Measurements from ENCODE around the gene GTF3C6.
"Not testable (repeated sequence)": the region's sequence is repeated elsewhere in the genome, so short reads cannot be mapped to it uniquely, and the experiment has no call there.

GTF3C6 gene, protein sequence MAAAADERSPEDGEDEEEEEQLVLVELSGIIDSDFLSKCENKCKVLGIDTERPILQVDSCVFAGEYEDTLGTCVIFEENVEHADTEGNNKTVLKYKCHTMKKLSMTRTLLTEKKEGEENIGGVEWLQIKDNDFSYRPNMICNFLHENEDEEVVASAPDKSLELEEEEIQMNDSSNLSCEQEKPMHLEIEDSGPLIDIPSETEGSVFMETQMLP

DNA sequence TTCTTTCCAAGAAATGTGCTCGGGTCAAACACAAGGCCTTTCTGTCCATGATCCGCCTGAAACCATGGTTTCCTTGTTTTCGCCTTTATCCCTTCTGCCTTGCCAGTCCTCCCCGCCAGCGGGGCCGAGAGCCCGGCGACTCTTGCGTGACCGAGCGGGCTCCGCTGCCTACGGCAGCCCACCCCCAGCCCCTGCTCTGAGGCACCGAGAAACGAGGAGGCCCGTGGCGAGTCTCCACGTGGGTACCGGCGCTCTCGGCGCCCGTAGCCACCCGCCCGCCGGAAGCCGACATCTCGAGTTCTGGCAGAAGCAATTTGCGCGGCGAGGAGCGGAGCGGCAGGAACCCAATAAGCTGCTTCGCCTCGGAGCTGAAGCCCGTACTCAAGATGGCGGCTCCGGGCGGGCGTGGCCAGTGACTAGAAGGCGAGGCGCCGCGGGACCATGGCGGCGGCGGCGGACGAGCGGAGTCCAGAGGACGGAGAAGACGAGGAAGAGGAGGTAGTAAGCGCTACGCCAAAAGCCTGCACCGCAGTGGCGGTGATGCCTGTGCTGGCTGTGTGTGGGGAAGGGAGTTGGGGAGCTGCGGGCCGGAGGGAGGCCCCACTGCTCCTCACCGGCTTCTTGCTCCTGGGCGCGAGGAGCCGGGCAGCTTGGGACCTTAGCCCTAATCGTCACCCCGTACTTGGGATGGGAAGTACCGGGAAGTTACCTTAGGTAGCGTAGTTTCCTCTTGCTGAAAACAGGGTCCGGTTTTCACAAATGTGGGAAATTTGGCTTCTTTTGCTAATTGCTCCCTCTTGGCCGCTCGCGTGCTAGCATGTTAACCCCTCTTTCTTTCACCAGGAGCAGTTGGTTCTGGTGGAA lies at the start of gene GTF3C6:
TSS of gene GTF3C6 (plus strand) at position 378 of the 864 bp plus-strand sequence. CDS start at position 442, 64 bp downstream.
- DNase-seq, result peak; percentile 89

DNA sequence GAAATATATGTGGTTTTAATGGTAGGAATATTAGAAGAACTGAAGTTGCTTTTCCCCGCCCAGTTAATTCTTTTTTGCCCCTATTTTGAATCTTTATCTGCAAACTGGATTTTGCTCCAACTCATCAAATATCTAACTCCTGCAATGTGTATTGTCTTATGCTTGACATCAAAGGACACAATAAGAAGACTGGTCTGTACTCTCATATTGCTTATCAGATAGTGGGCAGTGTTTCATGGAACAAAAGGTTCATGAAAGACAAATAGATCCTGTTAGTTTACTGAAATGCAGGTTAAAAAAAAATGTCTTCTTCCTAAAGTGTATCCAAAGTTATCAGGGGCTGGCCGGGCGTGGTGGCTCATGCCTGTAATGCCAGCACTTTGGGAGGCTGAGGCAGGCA lies 27.7 kb upstream of the GTF3C6 start:
- no peak for DNase-seq

DNA sequence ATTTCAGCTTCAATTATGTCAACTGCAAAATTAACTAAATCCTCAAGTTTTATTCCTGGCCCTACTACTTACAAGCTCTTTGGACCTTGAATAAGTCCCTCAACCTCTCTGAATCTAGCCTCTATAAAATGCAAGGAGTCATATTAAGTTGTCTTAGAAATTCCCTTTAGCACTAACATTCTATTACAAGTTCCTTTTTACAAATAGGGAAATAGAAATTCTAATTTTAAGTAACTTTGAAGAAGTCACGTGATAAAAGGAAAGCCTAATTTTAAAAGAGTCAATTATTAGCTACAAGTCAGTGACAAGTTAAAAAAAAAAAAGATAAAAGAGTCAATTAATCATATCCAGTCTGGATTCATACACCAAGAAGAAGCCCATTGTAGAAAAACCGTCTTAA lies 24.6 kb upstream of the GTF3C6 start:
- no peak for DNase-seq

DNA sequence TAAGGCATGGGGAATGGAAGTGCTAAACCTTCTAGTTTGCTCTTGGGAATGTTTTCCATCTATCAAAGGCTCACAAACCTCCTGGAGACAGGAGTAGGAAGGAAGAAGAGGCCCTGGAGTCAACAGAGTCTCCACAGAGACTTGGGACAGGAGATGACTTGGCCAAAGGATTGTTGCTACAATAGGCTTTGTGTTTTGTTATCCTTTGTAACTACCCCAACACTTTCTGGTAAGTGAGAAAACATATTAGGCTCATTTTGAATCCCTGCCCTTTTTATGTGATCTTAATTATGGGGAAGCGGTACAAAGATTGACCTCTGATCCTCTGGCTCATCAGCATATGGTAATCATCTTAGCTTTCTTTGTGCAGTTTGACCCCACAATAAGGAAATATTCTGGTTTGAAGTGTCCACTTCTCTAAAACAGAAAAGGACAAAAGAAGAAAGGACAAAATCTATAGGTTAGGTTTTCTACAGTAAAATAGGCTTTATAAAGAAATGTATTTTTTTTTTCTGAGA lies 24.1 kb upstream of the GTF3C6 start:
- DNase-seq, result no peak

DNA sequence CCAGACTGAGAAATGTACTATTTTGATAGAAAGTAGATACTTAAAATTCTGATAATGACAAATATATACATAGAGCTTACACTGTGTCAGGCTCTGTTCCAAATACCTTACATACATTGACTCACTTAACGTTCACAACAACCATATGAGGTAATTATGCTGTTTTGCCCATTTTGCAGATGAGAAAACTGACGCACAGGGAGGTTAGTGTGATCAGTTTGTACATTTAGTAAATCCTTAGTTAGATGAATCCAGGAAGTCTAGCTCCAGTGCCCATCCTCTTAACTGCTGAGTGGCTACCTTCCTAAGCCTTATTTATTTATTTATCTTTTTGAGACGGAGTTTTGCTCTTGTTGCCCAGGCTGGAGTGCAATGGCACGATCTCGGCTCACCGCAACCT lies 23.3 kb upstream of the GTF3C6 start:
- no peak for DNase-seq

DNA sequence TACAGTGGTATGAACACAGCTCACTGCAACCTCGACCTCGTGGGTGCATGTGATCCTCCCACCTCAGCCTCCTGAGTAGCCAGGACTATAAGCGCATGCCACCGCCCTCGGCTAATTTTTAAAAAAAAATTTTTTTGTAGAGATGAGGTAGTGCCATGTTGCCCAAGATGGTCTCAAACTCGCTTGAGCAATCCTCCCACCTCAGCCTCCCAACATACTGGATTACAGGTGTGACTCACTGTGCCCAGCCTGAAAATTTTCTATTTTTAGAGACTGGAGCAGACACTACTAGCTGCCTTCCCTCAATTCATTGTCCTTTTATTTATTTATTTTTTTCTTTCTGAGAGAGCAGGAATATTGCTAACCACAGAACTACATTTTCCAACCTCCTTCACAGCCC lies 20.3 kb upstream of the GTF3C6 start:
- DNase-seq, result no peak

DNA sequence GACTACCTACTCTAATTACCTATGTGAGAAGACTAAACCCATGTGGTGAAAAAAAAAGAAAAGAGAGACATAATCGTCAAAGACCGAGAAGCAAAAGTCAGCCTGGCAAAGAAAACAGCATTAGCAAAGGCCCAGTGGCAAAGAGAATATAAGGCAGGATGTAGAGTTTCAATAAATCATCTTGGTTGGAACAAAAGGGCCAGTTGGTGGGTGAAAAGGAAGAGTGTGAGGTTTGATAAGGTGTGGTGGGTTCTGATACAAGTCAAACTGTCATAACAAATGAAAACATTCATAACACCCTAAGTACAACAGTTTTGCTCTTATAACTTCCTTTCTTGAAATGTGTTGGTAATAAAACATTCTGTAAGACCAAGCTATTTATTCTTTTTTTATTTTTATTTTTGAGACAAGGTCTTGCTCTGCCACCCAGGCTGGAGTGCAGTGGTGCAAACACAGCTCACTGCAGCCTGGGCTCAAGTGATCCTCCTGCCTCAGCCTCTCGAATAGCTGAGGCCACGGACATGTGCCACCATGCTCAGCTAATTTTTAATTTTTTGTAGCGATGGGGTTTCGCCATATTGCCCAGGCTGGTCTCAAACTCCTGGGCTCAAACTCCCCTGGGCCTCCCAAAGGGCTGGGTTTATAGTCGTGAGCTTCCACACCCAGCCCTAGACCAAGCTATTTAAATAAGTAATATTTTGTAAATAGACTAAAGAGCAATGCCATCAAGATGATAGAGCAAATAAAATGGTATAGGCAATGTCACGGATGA lies 18.9 kb upstream of the GTF3C6 start:
- DNase-seq, result no peak

DNA sequence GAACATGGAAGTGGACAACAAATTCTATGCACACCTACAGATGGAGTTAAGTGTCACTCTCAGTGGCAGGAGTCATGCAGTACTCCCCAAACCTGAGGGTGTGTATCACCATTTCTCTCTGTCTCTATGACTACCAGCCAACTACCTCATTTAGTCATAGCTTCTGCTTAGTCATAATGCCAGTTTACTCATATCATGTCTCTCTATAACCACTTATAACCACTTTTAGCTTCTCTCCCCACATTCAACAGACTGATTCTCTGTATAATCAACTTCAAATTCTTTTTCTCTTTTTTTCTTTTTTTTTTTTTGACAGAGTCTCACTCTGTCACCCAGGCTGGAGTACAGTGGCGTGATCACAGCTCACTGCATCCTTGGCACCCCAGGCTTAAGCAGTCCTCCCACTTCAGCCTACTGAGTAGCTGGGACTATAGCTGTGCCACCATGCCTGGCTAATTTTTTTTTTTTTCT lies 13.8 kb upstream of the GTF3C6 start:
- no peak for DNase-seq

DNA sequence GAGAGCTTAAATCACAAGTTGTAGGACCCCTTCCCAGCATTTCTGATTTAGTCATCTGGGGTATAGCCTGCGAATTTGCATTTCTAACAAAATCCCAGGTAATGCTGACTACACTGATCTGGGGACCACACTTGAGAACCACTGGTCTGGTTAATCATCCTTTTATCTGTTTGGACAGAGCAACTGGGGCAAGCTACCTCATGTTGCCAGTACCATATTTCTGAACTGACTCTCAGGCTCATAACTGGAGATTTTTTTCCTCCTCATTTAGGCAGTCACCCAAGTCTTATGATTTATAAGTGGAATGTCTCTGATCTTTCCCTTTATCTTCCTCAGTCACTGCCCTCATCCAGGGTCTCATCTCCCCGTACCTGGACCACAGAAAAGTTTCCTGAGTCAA lies 12.0 kb upstream of the GTF3C6 start:
- DNase-seq, result no peak

DNA sequence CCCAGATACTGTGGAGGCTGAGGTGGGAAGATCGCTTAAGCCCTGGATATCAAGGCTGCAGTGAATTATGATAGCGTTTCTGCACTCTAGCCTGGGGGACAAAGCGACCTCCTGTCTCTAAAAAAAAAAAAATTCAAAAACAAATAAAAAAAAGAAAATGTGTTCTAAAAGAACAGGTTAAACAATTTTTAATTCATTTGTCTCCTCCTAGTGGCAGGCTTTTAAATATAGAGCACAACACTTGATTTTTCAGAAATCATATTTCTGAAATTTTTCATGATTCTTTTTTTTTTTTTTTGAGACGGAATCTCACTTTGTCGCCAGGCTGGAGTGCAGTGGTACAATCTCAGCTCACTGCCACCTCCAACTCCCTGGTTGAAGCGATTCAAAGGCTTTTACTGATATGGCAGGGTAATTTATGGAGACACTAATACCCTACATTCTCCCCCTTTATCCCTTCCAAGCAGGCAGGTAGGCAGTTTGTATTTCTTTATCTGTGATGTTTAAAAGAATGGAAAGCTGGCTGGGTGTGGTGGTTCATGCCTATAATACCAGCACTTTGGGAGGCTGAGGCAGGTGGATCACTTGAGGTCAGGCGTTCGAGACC lies 8.7 kb upstream of the GTF3C6 start:
- DNase-seq, result peak; percentile 1

DNA sequence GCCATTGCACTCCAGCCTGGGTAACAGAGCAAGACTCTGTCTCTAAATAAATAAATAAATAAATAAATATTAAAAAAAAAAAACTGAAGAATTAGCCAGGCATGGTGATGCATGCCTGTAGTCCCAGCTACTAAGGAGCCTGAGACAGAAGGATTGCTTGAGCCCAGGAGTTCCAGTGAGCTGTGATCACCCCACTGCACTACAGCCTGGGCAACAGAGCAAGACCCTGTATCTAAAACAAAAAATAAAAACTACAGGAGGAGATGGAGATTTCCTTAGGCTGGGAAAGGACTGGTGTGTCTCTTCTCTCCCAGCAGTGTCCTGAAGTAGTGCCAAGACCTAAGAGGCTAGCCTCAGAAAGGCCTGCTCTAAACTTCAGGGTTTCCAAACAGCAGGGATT lies 8.1 kb upstream of the GTF3C6 start:
- DNase-seq, result no peak

DNA sequence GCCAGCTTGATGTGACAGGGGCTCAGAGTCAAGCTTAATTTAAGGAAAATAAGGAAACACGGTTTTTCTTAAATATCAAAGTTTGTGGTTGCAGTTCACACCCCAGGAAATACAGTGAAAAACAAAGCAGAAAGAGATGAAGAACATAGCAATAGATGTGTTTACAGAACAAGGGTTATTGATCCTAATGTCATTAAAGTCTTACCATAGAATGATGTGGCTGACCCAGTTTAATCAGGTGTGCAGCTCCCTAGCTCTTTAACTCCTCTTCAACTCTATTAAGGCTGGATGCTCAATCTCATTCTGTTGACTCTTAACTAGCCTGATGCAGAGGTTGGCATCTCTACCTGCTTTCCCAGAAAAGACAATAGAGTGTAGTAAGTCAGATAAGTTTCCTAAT lies 7.5 kb upstream of the GTF3C6 start:
- DNase-seq, result no peak

DNA sequence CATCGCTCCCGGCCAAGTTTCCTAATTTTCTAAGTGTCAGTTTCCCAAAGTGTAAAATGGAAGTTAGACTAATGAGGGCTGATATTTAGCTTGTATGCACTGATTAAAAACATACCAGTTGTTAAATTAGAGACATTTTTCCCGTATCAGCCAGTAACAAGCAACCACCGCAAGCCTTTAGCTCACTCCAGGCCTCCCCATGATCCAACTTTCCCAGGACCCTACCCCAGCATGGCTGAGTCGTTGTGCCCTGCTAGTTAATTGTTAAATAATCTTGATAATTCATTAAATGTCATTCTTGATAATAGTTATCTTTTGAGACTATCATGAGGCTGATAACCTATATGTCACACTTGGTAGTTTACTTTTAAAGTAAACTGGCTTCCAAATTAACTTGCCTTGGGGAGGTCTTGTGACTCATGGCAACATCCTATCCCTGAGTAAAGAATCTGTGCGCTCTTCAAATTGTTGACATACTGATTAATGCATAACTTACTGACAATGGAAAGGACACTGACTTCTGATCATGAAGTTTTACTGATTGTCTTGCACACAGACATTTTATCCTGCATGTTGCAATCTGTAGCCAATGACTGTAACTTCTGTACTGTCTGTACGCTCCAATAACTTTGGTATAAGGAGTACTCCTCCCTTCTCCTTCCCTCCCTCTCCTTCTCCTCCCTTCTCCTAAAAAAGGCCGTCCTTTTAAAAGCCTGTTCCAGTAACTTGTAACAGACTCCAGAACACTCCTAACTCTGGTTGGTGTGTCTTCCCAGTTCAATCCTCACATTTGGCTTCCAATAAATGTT lies 6.3 kb upstream of the GTF3C6 start:
- DNase-seq, result no peak

DNA sequence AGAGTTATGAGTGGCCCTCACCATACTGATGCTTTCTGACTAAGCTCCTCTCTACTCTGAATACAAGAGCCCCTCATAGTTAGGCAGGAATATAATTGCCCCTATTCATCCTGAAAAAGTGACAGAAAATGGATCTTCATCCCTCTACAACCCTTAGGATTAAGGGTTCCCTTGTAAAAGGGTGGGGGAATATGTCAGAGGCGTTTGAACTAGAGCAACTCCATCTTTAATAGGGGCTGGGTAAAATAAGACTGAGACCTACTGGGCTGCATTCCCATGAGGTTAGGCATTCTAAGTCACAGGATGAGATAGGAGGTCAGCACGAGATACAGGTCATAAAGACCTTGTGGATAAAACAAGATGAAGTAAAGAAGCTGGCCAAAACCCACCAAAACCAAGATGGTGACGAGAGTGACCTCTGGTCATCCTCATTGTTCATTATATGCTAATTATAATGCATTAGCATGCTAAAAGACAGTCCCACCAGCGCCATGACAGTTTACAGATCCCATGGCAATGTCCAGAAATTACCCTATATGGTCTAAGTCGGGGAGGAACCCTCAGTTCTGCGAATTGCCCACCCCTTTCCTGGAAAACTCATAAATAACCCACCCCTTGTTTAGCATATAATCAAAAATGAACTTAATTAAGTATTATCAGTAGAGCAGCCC lies 4.7 kb upstream of the GTF3C6 start:
- no peak for DNase-seq

DNA sequence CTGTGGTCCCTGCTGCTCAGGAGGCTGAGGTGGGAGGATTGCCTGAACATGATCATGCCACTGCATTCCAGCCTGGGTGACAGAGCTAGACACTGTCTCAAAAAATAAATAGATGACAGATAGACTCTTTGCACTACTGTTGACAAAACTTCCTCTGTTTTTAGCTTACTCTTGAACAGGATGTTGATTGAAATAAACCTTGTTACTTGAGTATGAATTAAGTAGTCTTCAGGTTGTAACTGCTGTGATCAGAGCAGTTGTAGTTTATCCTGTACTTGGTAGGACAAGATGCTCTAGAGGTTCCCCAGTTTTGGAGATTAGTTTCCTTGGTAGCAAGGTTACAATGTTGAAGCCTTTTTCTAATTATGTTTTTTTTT lies 1.5 kb downstream of the GTF3C6 start:
- DNase-seq, result no peak

DNA sequence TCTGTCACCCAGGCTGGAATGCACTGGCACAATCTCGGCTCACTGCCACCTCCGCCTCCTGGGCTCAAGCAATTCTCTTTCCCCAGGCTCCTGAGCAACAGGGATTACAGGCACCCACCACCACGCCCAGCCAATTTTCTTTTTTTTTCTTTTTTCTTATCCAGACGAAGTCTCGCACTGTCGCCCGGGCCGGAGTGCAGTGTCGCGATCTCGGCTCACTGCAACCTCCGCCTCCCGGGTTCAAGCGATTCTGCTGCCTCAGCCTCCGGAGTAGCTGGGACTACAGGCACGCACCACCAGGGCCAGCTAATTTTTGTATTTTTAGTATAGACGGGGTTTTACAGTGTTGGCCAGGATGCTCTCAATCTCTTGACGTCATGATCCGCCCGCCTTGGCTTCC lies 4.1 kb downstream of the GTF3C6 start:
- not testable (repeated sequence) for DNase-seq

DNA sequence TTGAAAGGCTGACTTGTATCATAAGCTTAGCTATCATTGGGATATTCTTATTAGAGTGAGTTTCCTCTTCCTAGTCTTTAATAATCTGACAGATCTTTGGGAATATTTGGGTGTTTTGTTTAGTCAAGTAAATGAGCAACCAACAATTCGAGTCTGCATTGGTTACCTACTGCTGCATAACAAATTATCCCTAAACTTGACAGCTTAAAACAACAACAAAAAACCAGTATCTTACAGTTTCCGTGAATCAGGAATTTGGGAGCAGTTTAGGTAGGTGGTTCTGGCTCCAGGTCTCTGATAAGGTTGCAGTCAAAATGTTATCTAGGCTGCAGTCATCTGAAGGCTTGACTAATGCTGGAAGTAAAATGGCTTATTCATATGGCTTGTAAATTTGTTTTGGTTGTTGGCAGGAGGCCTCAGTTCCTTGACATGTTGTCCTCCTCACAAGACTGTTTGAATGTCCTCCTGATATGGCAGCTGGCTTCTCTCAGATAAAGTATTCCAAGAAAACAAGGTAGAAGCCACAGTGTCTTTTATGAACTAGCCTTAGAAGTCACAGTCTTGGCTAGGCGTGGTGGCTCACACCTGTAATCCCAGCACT lies 7.2 kb downstream of the GTF3C6 start:
- DNase-seq, result no peak

DNA sequence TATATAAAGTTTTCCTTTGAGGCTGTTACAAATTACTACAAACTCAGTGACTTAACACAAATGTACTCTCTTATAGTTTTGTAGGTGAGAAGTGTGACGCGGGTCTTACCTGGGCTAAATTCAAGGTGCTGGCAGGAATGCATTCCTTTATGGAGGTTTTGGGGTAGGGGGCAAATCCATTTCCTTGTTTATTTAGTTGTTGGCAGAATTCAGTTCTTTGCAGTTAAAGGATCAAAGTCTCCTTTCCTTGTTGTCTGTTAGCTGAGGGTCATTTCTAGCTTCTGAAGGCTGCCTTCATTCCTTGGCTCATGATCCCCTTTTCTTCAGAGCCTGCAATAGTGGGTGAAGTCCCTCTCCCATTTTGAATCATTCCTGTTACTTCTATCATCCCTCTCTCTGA lies 10.2 kb downstream of the GTF3C6 start:
- not testable (repeated sequence) for DNase-seq

DNA sequence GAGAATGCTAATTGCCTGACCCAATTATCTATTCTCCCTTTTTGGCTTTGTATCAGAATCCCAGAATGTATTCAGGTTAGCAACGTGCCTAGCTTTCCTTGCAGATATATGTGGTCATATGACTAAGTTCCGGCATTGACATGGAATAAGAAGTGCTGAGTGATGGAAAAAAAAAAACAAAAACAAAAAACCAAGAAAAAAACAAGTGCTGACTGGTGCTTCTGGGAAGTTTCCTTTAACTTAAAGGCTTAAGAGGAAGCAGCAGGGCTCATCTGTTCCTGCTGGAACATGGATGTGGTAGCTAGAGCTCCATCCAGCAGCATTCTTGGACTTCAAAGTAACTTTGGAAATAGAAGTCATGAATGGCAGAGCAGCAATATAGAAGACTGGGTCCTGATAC lies 13.0 kb downstream of the GTF3C6 start:
- DNase-seq, result no peak

DNA sequence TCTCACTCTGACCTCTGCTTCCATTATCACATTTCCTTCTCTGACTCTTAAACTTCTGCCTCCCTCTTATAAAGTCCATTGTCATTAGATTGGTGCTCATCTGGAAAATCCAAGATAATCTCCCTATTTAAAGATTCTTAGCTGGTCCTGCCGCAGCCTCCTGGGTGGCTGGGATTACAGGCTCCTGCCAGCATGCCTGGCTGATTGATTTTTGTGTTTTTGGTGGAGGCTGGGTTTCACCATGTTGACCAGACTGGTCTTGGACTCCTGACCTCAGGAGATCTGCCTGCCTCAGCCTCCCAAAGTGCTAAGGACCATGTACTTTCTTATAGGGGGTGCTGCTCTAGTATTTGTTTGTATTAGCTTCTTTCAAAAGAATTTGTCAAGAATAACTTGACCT lies 18.1 kb downstream of the GTF3C6 start:
- DNase-seq, result no peak

DNA sequence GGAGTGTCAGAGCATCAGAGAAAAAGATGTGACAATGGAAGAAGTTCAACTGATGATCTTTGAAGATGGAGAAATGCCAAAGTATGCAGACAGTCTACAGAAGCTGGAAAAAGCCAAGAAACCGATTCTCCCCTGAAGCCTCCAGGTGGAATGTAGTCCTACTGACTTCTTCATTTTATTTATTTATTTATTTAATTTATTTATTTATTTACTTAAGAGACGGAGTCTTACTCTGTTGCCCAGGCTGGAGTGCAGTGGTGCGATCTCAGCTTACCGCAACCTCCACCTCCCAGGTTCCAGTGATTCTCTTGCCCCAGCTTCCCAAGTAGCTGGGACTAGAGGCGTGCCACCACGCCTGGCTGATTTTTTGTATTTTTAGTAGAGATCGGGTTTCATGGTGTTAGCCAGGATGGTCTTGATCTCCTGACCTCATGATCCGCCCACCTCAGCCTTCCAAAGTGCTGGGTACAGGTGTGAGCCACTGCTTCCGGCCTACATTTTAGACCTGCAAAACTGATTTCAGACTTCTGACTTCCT lies 21.1 kb downstream of the GTF3C6 start:
- no peak for DNase-seq
